Loucy (cell line): ENCODE measurements around the gene RSAD1.

Source experiments
- H2AFZ ChIP-seq: fragments of 200-600 bp; sonication (generic); 2 replicates; pipeline ENCODE4 v1.6.0; 2016; ENCODE audit warnings: antibody characterized with exemption, mild to moderate bottlenecking, low read length, moderate library complexity
- H3F3A ChIP-seq: fragments of 200-600 bp; 2 replicates; pipeline ENCODE4 v1.6.0; 2016; ENCODE audit warnings: antibody characterized with exemption, low read depth, mild to moderate bottlenecking
- H3K27me3 ChIP-seq: fragments of 200-600 bp; sonication (generic); 2 replicates; pipeline ENCODE4 v1.6.1; 2014; ENCODE audit warnings: low read length, mild to moderate bottlenecking; ENCODE audit not compliant: insufficient read depth, poor library complexity, severe bottlenecking
- H3K36me3 ChIP-seq: fragments of 200-600 bp; sonication (generic); 2 replicates; pipeline ENCODE4 v1.6.1; 2016; ENCODE audit warnings: low read length; ENCODE audit not compliant: insufficient read depth
- H3K4me1 ChIP-seq: fragments of 200-600 bp; sonication (generic); 2 replicates; pipeline ENCODE4 v1.5.1; 2014; ENCODE audit warnings: low read length, mild to moderate bottlenecking; ENCODE audit not compliant: insufficient read depth, poor library complexity, severe bottlenecking
- H3K4me2 ChIP-seq: fragments of 200-600 bp; sonication (generic); 2 replicates; pipeline ENCODE4 v1.6.0; 2014; ENCODE audit warnings: antibody characterized with exemption, low read length, low read depth, mild to moderate bottlenecking; ENCODE audit not compliant: poor library complexity, severe bottlenecking
- H3K4me3 ChIP-seq: fragments of 200-600 bp; sonication (generic); 2 replicates; pipeline ENCODE4 v1.5.1; 2014; ENCODE audit warnings: low read length, mild to moderate bottlenecking, mixed read lengths; ENCODE audit not compliant: poor library complexity, severe bottlenecking
- H3K79me2 ChIP-seq: fragments of 200-600 bp; sonication (generic); 2 replicates; pipeline ENCODE4 v1.6.1; 2014; ENCODE audit warnings: low read length; ENCODE audit not compliant: insufficient read depth
- H3K9ac ChIP-seq: fragments of 200-600 bp; sonication (generic); 2 replicates; pipeline ENCODE4 v1.6.0; 2014; ENCODE audit warnings: mild to moderate bottlenecking, low read depth, low read length, moderate library complexity; ENCODE audit not compliant: poor library complexity, severe bottlenecking
- H3K9me2 ChIP-seq: fragments of 200-600 bp; sonication (generic); replicated peaks from 2 replicates; pipeline ENCODE4 v1.6.1; 2016; ENCODE audit warnings: low read depth, low read length, mixed read lengths
- H3K9me3 ChIP-seq: fragments of 200-600 bp; sonication (generic); 2 replicates; pipeline ENCODE4 v1.6.1; 2014; ENCODE audit warnings: mild to moderate bottlenecking, antibody characterized with exemption, low read length, low read depth; ENCODE audit not compliant: insufficient read depth
- H4K20me1 ChIP-seq: fragments of 200-600 bp; sonication (generic); 2 replicates; pipeline ENCODE4 v1.6.0; 2014; ENCODE audit warnings: antibody characterized with exemption, low read length, mild to moderate bottlenecking; ENCODE audit not compliant: insufficient read depth, poor library complexity, severe bottlenecking
- EZH2phosphoT487 ChIP-seq: fragments of 200-600 bp; IDR thresholded peaks from 2 replicates; pipeline ENCODE4 v1.6.1; 2018; ENCODE audit warnings: antibody characterized with exemption, mild to moderate bottlenecking, moderate library complexity, borderline replicate concordance
- TF ChIP-seq, protein P1 (sequence below): fragments of 200-600 bp; sonication (generic); conservative IDR thresholded peaks from 2 replicates; pipeline ENCODE4 v1.5.1; 2014; ENCODE audit warnings: mild to moderate bottlenecking, antibody characterized with exemption, low read length

RSAD1 gene

DNA sequence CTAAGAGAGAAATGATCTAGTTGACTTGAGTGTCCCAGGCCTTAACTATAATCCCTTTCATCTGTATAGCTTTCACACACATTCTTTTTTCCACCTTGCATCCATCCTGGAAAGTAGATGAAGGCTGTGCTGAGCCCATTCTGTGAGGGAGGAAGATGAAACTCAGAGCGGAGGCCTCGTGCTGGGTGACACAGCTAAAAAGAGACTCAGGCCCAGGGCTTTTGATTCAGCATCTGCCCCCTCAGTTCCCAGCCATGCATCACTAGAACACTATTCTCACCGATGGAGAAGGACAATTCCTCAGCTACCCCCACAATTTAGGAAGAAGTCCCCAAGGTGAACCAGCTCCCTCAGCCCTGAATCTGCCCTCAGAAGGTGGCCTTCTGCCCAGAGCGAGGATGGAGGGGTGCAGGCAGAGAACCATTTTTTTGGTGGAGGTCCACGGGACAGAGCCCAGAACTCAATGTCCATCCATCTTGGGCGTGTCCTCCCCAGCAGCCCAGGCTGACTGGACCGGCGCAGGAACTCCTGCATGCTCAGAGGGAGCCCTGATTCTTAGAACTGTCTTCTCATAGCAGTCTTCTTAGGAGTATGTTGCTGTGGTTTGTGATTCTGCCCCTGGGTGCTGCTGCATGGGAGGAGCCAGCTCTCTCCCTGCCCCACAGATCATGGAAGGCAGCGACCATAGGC, 23.8 kb downstream of the RSAD1 start:
- no peak overlapping the region for H3K9ac ChIP-seq
- no peak overlapping the region for H3K4me3 ChIP-seq
- H3K9me3 ChIP-seq = no peaks in the 10 kb centered on the region
- no peaks in the 10 kb centered on the region for H3F3A ChIP-seq
- no peaks in the 10 kb centered on the region for H3K4me1 ChIP-seq
- H2AFZ ChIP-seq = no peak overlapping the region
- no peaks in the 10 kb centered on the region for H4K20me1 ChIP-seq
- no peaks in the 10 kb centered on the region for H3K79me2 ChIP-seq
- no peak overlapping the region for H3K4me2 ChIP-seq
- no peaks in the 10 kb centered on the region for H3K36me3 ChIP-seq
- no peaks in the 10 kb centered on the region for H3K9me2 ChIP-seq
- TF ChIP-seq, protein P1, sequence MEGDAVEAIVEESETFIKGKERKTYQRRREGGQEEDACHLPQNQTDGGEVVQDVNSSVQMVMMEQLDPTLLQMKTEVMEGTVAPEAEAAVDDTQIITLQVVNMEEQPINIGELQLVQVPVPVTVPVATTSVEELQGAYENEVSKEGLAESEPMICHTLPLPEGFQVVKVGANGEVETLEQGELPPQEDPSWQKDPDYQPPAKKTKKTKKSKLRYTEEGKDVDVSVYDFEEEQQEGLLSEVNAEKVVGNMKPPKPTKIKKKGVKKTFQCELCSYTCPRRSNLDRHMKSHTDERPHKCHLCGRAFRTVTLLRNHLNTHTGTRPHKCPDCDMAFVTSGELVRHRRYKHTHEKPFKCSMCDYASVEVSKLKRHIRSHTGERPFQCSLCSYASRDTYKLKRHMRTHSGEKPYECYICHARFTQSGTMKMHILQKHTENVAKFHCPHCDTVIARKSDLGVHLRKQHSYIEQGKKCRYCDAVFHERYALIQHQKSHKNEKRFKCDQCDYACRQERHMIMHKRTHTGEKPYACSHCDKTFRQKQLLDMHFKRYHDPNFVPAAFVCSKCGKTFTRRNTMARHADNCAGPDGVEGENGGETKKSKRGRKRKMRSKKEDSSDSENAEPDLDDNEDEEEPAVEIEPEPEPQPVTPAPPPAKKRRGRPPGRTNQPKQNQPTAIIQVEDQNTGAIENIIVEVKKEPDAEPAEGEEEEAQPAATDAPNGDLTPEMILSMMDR = no peak
- TF ChIP-seq EZH2phosphoT487 = no peak
- H3K27me3 ChIP-seq = no peaks in the 10 kb centered on the region

DNA sequence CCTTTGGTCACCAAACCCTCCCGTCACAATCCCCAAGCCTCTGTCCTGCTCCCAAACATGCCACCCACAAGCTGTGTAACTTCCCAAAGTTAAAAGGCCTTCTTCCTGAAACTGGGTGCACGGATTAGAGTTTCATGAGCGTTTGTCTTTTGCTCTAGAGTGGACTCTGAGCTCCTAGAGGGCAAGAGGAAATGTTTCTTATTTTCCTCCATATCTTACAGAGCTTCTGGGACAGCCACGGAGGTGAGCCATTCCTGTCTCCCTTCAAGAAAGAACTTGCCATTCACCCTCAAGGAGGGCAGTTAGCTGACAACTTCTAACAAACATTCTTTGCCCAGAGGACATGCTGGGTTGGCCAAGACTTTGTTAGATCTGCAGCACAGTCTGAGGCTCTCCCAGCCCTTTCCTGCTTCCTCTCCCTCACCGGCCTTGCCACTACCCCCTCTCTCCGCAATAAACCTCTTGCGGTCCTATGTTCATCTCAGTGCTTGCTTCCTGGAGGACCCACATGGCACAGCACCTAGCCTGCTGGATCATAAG, 27.0 kb downstream of the RSAD1 start:
- H3K4me1 ChIP-seq = peaks cover 5% of the 10 kb centered on the region
- no peaks in the 10 kb centered on the region for H3F3A ChIP-seq
- H4K20me1 ChIP-seq = no peaks in the 10 kb centered on the region
- H2AFZ ChIP-seq = no peak overlapping the region; the same call in 1 of the 2 replicates
- TF ChIP-seq EZH2phosphoT487 = no peak
- TF ChIP-seq, protein P1 = no peak
- no peak overlapping the region for H3K4me3 ChIP-seq
- H3K79me2 ChIP-seq = no peaks in the 10 kb centered on the region
- no peaks in the 10 kb centered on the region for H3K36me3 ChIP-seq
- no peaks in the 10 kb centered on the region for H3K9me3 ChIP-seq
- no peaks in the 10 kb centered on the region for H3K27me3 ChIP-seq
- no peaks in the 10 kb centered on the region for H3K9me2 ChIP-seq
- H3K9ac ChIP-seq = no peak overlapping the region
- H3K4me2 ChIP-seq = no peak overlapping the region

DNA sequence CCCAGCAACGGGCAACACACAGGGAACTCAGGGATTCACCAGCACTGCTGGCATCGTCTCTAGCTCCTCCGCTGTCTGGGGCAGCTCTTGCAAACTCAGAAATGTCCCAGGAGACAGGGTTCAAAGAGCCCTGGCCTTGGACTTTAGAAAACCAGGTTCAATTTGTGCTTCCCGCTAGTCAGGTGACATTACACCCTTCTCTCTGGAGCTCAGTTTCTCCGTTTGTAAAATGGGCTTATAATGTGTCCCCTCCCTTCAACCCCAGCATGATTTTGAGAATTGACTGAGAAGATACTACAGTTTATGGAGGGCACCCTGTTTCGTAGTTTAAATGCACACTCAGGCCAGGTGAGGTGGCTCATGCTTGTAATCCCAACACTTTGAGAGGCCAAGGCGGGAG, 27.6 kb downstream of the RSAD1 start:
- Histone ChIP-seq H3K4me1 (peaks cover 5% of the 10 kb centered on the region), H2AFZ (no peak overlapping the region), H3K4me2 (no peak overlapping the region), H3F3A (no peaks in the 10 kb centered on the region), H3K9ac (no peak overlapping the region), H3K9me3 (no peaks in the 10 kb centered on the region), H3K27me3 (no peaks in the 10 kb centered on the region), H3K79me2 (no peaks in the 10 kb centered on the region), H4K20me1 (no peaks in the 10 kb centered on the region), H3K36me3 (no peaks in the 10 kb centered on the region), H3K4me3 (no peak overlapping the region), H3K9me2 (no peaks in the 10 kb centered on the region)
- no peak for TF ChIP-seq EZH2phosphoT487
- TF ChIP-seq, protein P1 = no peak
